GM19452 (cell line): ENCODE data around the gene SARDH.
"Not testable (repeated sequence)": the region's sequence is repeated elsewhere in the genome, so short reads cannot be mapped to it uniquely, and the experiment has no call there.

Experiments
- ATAC-seq: cut with Tn5 transposase; IDR thresholded peaks from one replicate; pipeline ENCODE4 v1.9.1; 2021; ENCODE audit not compliant: unreplicated experiment

SARDH gene

GRCh38 chr9:133761641-133762248, 23.6 kb upstream of the SARDH start:
- ATAC-seq: no peak

GRCh38 chr9:133760713-133761290, 22.6 kb upstream of the SARDH start:
- no peak for ATAC-seq

- no peak for ATAC-seq
Observed at GRCh38 chr9:133759946-133760345, 21.8 kb upstream of the SARDH start.

- ATAC-seq: no peak
Observed at GRCh38 chr9:133759146-133759900, 21.2 kb upstream of the SARDH start.

- ATAC-seq: no peak
Observed at GRCh38 chr9:133758228-133758627, 20.1 kb upstream of the SARDH start.

GRCh38 chr9:133754688-133755227, 16.6 kb upstream of the SARDH start:
- ATAC-seq: no peak

GRCh38 chr9:133754187-133754586, 16.0 kb upstream of the SARDH start:
- no peak for ATAC-seq

GRCh38 chr9:133752739-133753446, 14.7 kb upstream of the SARDH start:
- ATAC-seq: no peak

GRCh38 chr9:133750982-133751649, 13.0 kb upstream of the SARDH start:
- no peak for ATAC-seq

- no peak for ATAC-seq
Observed at GRCh38 chr9:133747309-133747708, 9.2 kb upstream of the SARDH start.

GRCh38 chr9:133744528-133744927, 6.4 kb upstream of the SARDH start:
- not testable (repeated sequence) for ATAC-seq

- ATAC-seq: no peak
Observed at GRCh38 chr9:133742849-133743444, 4.8 kb upstream of the SARDH start.

- ATAC-seq: no peak
Observed at GRCh38 chr9:133742251-133742650, 4.1 kb upstream of the SARDH start.

- ATAC-seq: no peak
Observed at GRCh38 chr9:133741716-133742115, 3.6 kb upstream of the SARDH start.

GRCh38 chr9:133740911-133741310, 2.8 kb upstream of the SARDH start:
- no peak for ATAC-seq

GRCh38 chr9:133739408-133740280, 1.5 kb upstream of the SARDH start:
- no peak for ATAC-seq

- ATAC-seq: no peak
Observed at GRCh38 chr9:133738640-133739225, 581 bp upstream of the SARDH start.

- no peak for ATAC-seq
Observed at GRCh38 chr9:133737071-133737773, 930 bp downstream of the SARDH start.

- no peak for ATAC-seq
Observed at GRCh38 chr9:133735931-133736330, 2.2 kb downstream of the SARDH start.
